Measurements from ENCODE around the gene TNFAIP8L1.

TNFAIP8L1 gene

GRCh38 chr19:4694211-4694987 is 55.1 kb downstream of the TNFAIP8L1 start:
- Histone ChIP-seq H3K36me3 (ENCODE audit: insufficient read depth, low read length) (peaks cover 11% of the 10 kb centered on the region), H3K4me3 (peak overlapping the region; percentile 72), H3K27ac (peak overlapping the region; percentile 97), H3K9me3 (ENCODE audit: low read depth, low read length) (no peaks in the 10 kb centered on the region), H3K9ac (ENCODE audit: insufficient read length) (peak overlapping the region; percentile 68)
- peak; percentile 48 for DNase-seq (ENCODE audit: low read depth, low spot score)
- TF ChIP-seq POLR2AphosphoS5 (IDR thresholded peaks at IDR 0.05; ENCODE audit: borderline replicate concordance, low read depth, low read length), result 0 out of 2 replicates have a peak, but pooled peaks have one; percentile 12
- TF ChIP-seq FOXP2 (optimal IDR thresholded peaks at IDR 0.05; ENCODE audit: control extremely low read depth, extremely low read length, insufficient read depth), result no peak
- no peak for TF ChIP-seq EZH2 (IDR thresholded peaks at IDR 0.05)

- H3K4me3 ChIP-seq, result no peak overlapping the region
- DNase-seq (ENCODE audit: low read depth, low spot score), result no peak
- H3K9me3 ChIP-seq (ENCODE audit: low read depth, low read length), result no peaks in the 10 kb centered on the region
- TF ChIP-seq EZH2 (IDR thresholded peaks at IDR 0.05), result no peak
- H3K9ac ChIP-seq (ENCODE audit: insufficient read length), result no peak overlapping the region
- peak overlapping the region; percentile 97 for H3K27ac ChIP-seq
- H3K36me3 ChIP-seq (ENCODE audit: insufficient read depth, low read length), result peaks cover 11% of the 10 kb centered on the region
Measured at GRCh38 chr19:4695224-4695731, 56.0 kb downstream of the TNFAIP8L1 start.

GRCh38 chr19:4697304-4697703 is 58.0 kb downstream of the TNFAIP8L1 start:
- no peak for DNase-seq (ENCODE audit: low read depth, low spot score)
- Histone ChIP-seq H3K9me3 (ENCODE audit: low read depth, low read length) (no peaks in the 10 kb centered on the region), H3K27ac (no peak overlapping the region), H3K4me3 (no peak overlapping the region), H3K9ac (ENCODE audit: insufficient read length) (no peak overlapping the region), H3K36me3 (ENCODE audit: insufficient read depth, low read length) (peaks cover 11% of the 10 kb centered on the region)
- TF ChIP-seq EZH2 (IDR thresholded peaks at IDR 0.05) (no peak), POLR2AphosphoS5 (IDR thresholded peaks at IDR 0.05; ENCODE audit: borderline replicate concordance, low read depth, low read length) (no peak), FOXP2 (optimal IDR thresholded peaks at IDR 0.05; ENCODE audit: control extremely low read depth, extremely low read length, insufficient read depth) (no peak)

GRCh38 chr19:4699826-4700692 is 60.7 kb downstream of the TNFAIP8L1 start:
- no peak overlapping the region for H3K4me3 ChIP-seq
- TF ChIP-seq FOXP2 (optimal IDR thresholded peaks at IDR 0.05; ENCODE audit: control extremely low read depth, extremely low read length, insufficient read depth), result no peak
- TF ChIP-seq EZH2 (IDR thresholded peaks at IDR 0.05), result no peak
- TF ChIP-seq POLR2AphosphoS5 (IDR thresholded peaks at IDR 0.05; ENCODE audit: borderline replicate concordance, low read depth, low read length), result no peak
- no peak overlapping the region for H3K9ac ChIP-seq (ENCODE audit: insufficient read length)
- DNase-seq (ENCODE audit: low read depth, low spot score), result no peak
- no peaks in the 10 kb centered on the region; the same call in 1 of the 2 replicates for H3K36me3 ChIP-seq (ENCODE audit: insufficient read depth, low read length)
- no peaks in the 10 kb centered on the region for H3K9me3 ChIP-seq (ENCODE audit: low read depth, low read length)
- no peak overlapping the region for H3K27ac ChIP-seq

- H3K9me3 ChIP-seq (ENCODE audit: low read depth, low read length), result no peaks in the 10 kb centered on the region
- H3K27ac ChIP-seq, result no peak overlapping the region
- H3K4me3 ChIP-seq, result no peak overlapping the region
- no peak for DNase-seq (ENCODE audit: low read depth, low spot score)
- no peaks in the 10 kb centered on the region; the same call in 1 of the 2 replicates for H3K36me3 ChIP-seq (ENCODE audit: insufficient read depth, low read length)
- H3K9ac ChIP-seq (ENCODE audit: insufficient read length), result no peak overlapping the region
- TF ChIP-seq EZH2 (IDR thresholded peaks at IDR 0.05), result no peak
- no peak for TF ChIP-seq FOXP2 (optimal IDR thresholded peaks at IDR 0.05; ENCODE audit: control extremely low read depth, extremely low read length, insufficient read depth)
- no peak for TF ChIP-seq POLR2AphosphoS5 (IDR thresholded peaks at IDR 0.05; ENCODE audit: borderline replicate concordance, low read depth, low read length)
Measured at GRCh38 chr19:4700693-4700970, 61.3 kb downstream of the TNFAIP8L1 start.

GRCh38 chr19:4701557-4701956 is 62.2 kb downstream of the TNFAIP8L1 start:
- no peak for DNase-seq (ENCODE audit: low read depth, low spot score)
- H3K36me3 ChIP-seq (ENCODE audit: insufficient read depth, low read length), result no peaks in the 10 kb centered on the region; the same call in 1 of the 2 replicates
- TF ChIP-seq POLR2AphosphoS5 (IDR thresholded peaks at IDR 0.05; ENCODE audit: borderline replicate concordance, low read depth, low read length), result no peak
- TF ChIP-seq EZH2 (IDR thresholded peaks at IDR 0.05), result no peak
- no peak for TF ChIP-seq FOXP2 (optimal IDR thresholded peaks at IDR 0.05; ENCODE audit: control extremely low read depth, extremely low read length, insufficient read depth)

GRCh38 chr19:4702764-4703163 is 63.4 kb downstream of the TNFAIP8L1 start:
- TF ChIP-seq EZH2 (IDR thresholded peaks at IDR 0.05), result no peak
- no peak for TF ChIP-seq FOXP2 (optimal IDR thresholded peaks at IDR 0.05; ENCODE audit: control extremely low read depth, extremely low read length, insufficient read depth)
- TF ChIP-seq POLR2AphosphoS5 (IDR thresholded peaks at IDR 0.05; ENCODE audit: borderline replicate concordance, low read depth, low read length), result no peak
- Histone ChIP-seq H3K4me3 (no peak overlapping the region), H3K9ac (ENCODE audit: insufficient read length) (no peak overlapping the region), H3K27ac (no peak overlapping the region), H3K9me3 (ENCODE audit: low read depth, low read length) (no peaks in the 10 kb centered on the region), H3K36me3 (ENCODE audit: insufficient read depth, low read length) (no peaks in the 10 kb centered on the region; the same call in 1 of the 2 replicates)
- DNase-seq (ENCODE audit: low read depth, low spot score), result no peak

More at GRCh38 chr19:4701557-4701956, 62.2 kb downstream of the TNFAIP8L1 start:
- Histone ChIP-seq H3K9ac (ENCODE audit: insufficient read length) (no peak overlapping the region), H3K4me3 (no peak overlapping the region), H3K27ac (no peak overlapping the region), H3K9me3 (ENCODE audit: low read depth, low read length) (no peaks in the 10 kb centered on the region)

GRCh38 chr19:4703671-4704316 is 64.5 kb downstream of the TNFAIP8L1 start:
- H3K27ac ChIP-seq, result no peak overlapping the region
- H3K36me3 ChIP-seq (ENCODE audit: insufficient read depth, low read length), result no peaks in the 10 kb centered on the region; the same call in 1 of the 2 replicates
- H3K4me3 ChIP-seq, result no peak overlapping the region
- TF ChIP-seq FOXP2 (optimal IDR thresholded peaks at IDR 0.05; ENCODE audit: control extremely low read depth, extremely low read length, insufficient read depth), result no peak
- no peak for TF ChIP-seq EZH2 (IDR thresholded peaks at IDR 0.05)
- TF ChIP-seq POLR2AphosphoS5 (IDR thresholded peaks at IDR 0.05; ENCODE audit: borderline replicate concordance, low read depth, low read length), result no peak
- no peaks in the 10 kb centered on the region for H3K9me3 ChIP-seq (ENCODE audit: low read depth, low read length)
- no peak for DNase-seq (ENCODE audit: low read depth, low spot score)
- H3K9ac ChIP-seq (ENCODE audit: insufficient read length), result no peak overlapping the region
